HG03469 (cell line): ENCODE results near the gene KRTAP10-5.
"Not testable (repeated sequence)": the region's sequence is repeated elsewhere in the genome, so short reads cannot be mapped to it uniquely, and the experiment has no call there.

Experiments
- ATAC-seq: cut with Tn5 transposase; IDR thresholded peaks from one replicate; pipeline ENCODE4 v1.9.1; 2021; ENCODE audit warnings: mild to moderate bottlenecking, moderate library complexity, moderate number of reproducible peaks; ENCODE audit not compliant: unreplicated experiment

The KRTAP10-5 gene

DNA sequence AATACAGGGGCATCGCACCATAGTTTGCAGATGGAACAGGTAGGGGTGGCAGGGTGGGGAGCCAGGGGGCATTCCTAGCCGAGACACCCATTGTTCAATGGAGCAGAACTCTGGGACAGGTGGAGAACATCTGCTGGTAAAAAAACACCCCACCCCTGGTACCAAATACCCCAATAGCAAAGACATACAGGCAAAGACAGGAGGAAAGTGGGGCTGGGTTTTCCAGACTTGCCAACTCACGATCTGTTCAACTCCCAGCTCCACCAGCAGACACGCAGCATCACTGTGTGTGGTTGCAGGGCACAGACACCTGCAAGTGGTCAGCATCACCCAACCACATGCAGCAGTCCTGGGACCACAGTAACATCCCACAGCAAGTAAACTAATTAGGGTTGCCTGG is 31.1 kb upstream of the KRTAP10-5 start:
- ATAC-seq, result no peak

DNA sequence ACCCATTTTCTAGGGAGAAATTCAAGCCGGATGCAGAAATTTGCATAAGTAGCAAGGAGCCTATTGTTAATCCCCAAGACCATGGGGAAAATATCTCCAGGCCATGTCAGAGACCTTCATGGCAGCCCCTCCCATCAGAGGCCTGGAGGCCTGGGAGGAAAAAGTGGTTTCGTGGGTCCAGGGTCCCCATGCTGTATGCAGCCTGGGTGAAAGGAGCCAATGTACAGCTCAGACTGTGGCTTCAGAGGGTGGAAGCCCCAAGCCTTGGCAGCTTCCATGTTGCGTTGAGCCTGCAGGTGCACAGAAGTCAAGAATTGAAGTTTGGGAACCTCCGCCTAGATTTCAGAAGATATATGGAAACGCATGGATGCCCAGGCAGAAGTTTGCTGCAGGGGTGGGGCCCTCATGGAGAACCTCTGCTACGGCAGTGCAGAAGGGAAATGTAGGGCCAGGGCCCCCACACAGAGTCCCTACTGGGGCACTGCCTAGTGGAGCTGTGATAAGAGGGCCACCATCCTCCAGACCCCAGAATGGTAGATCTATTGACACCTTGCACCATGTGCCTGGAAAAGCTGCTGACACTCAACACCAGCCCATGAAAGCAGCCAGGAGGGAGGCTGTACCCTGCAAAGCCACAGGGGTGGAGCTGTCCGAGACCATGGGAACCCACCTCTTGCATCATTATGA is 29.9 kb upstream of the KRTAP10-5 start:
- not testable (repeated sequence) for ATAC-seq

GRCh38 chr21:44609193-44609592 is 28.8 kb upstream of the KRTAP10-5 start:
- no peak for ATAC-seq

- no peak for ATAC-seq
Observed at GRCh38 chr21:44606495-44606894, 26.1 kb upstream of the KRTAP10-5 start.

DNA sequence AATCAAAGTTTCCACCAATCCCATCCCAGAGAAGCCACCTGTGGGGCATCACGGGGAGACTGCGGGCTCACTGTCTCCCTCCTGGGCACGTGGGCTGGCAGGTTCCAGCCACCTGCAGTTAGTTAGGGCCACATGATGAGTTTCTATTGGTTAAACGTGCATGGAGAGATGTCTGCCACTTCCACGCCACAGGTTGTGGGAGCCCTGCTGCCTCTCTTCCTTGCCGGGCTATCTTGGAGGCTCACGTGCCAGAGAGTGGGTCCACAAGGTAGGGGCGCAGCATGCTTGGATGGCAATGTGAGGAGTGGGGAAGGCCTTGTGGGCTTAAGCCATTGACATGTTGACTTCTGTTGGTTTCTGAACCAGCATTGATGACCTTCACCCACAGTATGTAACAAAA is 23.5 kb upstream of the KRTAP10-5 start:
- no peak for ATAC-seq

GRCh38 chr21:44603109-44603875 is 22.9 kb upstream of the KRTAP10-5 start:
- ATAC-seq, result no peak

GRCh38 chr21:44602463-44602850 is 22.1 kb upstream of the KRTAP10-5 start:
- ATAC-seq, result no peak

DNA sequence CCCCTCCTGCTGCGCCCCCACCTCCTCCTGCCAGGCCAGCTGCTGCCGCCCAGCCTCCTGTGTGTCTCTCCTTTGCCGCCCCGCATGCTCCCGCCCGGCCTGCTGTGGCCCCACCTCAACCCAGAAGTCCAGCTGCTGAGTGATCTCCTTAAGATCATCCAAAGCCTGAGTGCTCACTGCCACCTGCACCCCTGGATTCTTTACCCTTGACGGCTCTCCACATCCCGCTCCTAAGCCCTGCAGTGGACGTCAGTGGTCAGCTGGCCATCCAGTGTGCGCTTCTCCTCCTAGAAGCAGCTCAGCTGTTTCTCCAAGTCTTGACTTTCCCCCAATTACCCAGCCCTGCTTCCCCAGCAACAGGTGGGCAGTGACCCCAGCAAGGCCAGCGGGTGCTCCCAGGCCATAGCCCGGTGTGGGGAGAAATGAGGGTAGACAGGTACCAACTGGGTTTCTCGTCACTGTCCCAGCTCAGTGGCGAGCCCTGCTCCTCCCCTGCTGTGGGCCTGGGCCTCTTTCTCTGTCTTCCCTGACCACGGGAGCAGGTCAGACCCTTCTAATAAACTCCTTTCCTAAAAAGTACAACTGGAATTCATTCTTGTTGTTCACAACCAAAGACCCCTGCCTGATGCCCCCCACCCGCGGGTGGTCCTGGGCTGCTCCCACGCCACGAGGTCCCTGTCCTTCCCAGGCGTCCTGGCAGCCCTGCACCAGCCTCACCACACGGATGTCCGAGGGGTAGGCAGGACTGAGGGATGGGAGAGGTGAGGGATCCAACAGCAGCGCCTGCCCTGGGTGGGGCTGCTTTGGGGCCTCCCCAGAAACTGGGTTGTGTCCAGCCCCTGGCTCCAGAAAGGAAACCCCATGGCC is 21.4 kb upstream of the KRTAP10-5 start:
- ATAC-seq, result no peak

- not testable (repeated sequence) for ATAC-seq
Observed at GRCh38 chr21:44601091-44601490, 20.7 kb upstream of the KRTAP10-5 start.

GRCh38 chr21:44600118-44600978 is 19.9 kb upstream of the KRTAP10-5 start, which contains the start of gene KRTAP10-7:
KRTAP10-7 (plus strand) TSS chr21:44600597; CDS start chr21:44600622, 25 bp downstream.
- not testable (repeated sequence) for ATAC-seq

GRCh38 chr21:44599264-44600029 is 19.0 kb upstream of the KRTAP10-5 start:
- ATAC-seq, result no peak

- no peak for ATAC-seq
Observed at GRCh38 chr21:44598061-44598460, 17.7 kb upstream of the KRTAP10-5 start.

- ATAC-seq, result no peak
Observed at GRCh38 chr21:44596068-44596725, 15.8 kb upstream of the KRTAP10-5 start.

DNA sequence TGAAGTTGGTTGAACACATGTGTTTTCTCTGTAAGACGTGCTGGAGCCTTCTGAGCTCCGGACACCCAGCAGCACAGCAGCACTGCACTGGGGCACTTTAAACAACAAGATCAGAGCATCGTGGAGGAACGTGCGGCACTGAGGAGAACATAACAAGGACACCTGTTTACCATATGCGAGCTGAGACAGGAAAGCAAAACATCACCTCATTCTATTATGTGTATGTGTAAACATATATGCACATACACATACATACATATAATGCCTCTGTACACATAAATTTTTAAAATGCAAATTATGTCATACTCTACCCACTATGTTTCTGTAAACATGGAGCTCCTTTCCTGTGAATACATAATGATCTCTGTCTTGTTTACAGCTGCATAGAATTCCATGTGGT is 15.1 kb upstream of the KRTAP10-5 start:
- no peak for ATAC-seq

GRCh38 chr21:44594406-44594916 is 14.1 kb upstream of the KRTAP10-5 start:
- no peak for ATAC-seq

DNA sequence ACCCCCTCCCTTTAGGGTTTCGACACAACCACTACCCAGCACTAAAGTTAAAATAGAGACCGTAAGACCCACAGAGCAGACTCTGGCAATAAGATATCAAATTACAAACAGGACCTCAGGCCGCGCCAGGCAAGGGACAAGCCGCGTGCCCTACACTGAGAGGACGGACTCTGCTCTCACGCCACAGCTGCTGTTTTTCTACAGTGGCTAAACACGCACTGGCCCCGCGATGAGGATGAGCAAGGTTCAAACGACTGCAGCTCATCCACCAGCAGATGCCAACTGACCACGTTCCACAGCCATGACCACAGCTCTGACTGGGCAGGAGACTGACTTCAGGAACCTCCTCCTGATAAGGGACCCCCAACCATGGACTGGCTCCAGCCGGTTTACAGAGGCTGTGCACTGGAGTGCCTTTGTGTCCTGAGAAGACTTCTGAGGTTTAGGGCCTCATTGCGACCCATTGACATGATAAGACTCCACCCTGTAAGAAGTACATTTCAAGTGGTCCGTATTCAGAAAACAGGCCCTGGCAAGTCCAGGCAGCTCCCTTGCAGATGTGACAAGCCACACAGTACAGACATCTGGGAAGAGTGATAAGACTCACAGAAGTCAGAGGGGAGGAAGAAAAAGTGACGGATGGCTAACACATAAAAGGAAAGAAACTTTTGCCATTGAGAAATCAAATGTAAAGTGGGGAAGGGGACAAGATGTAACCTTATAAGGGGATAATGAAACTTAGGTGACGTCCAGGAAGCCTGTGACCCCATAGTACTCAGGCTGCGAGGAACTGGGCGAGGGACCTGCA is 13.4 kb upstream of the KRTAP10-5 start:
- ATAC-seq, result no peak

DNA sequence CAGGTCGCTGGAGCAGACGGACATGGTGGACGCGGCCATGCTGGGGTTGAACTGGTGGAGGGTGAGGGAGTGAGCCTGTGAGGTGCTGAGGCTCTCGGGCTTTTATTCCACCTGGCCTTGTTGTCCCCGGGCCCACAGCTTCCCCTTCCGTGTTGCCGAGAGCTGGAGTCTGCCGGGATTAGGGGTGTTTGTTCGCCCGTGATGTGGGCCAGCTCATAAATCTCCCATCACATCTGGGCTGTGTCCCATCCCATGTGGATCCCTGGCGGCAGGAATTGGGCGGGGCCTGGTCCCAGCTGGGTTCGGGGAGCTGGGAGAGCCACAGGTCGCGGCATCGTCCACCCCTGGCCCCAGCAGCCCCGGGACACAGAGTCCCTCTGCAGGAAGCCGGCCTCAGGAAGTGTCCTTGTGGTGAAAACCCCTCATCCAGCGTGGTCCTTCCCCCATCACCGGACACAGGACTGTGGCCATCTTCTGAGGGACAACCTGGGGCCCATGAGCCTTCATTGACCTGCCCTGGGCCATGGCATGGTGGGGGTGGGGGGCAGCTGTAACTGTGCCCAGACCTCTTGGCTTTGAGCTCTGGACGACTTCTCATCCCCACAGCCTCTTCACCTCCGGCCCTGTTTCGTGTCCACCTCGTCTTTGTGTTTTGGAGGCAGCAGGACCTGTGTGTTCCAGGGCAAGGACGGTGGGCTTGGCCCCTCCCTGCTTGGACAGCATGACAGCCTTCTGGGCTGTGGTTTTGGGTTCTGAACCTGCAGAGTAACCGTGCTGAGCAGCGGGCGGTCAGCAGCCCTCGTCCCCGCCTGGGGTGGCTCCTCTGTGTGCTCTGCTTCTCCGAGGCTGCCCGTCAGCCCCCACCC is 12.3 kb upstream of the KRTAP10-5 start, which contains the start of gene KRTAP10-6:
KRTAP10-6 (minus strand) TSS at position 60 of the 866 bp plus-strand sequence; CDS start at position 39, 21 bp downstream.
- ATAC-seq, result no peak
